OCI-M2 (cell line): ENCODE measurements around the gene POLR1G.

Experiments
- DNase-seq: peaks from one replicate; lab custom pipeline; 2025; ENCODE audit not compliant: unreplicated experiment; lab: John Stamatoyannopoulos, UW

Gene POLR1G

GRCh38 chr19:45444318-45445041 lies 38.0 kb downstream of the POLR1G start:
- no peak for DNase-seq

- no peak for DNase-seq
These were observed 38.7 kb downstream of the POLR1G start for GRCh38 chr19:45445139-45445538.

GRCh38 chr19:45446295-45446694 lies 39.9 kb downstream of the POLR1G start:
- no peak for DNase-seq

DNA sequence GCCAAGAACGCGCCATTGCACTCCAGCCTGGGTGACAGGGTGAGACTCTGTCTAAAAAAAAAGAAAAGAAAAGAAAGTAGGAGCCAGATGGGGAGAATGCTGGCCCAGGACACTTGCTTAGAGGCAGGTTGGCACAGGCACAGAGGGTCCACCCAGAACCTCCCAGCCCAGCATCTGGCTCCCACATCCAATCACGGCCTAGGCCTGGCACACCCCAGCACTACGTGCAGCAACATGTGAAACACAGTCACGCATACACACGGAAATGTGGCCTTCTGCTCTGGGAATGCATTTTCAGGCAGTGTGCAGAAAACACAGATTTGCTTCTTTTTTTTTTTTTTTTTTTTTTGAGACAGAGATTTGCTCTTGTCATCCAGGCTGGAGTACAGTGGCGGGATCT lies 40.5 kb downstream of the POLR1G start:
- DNase-seq: no peak

DNA sequence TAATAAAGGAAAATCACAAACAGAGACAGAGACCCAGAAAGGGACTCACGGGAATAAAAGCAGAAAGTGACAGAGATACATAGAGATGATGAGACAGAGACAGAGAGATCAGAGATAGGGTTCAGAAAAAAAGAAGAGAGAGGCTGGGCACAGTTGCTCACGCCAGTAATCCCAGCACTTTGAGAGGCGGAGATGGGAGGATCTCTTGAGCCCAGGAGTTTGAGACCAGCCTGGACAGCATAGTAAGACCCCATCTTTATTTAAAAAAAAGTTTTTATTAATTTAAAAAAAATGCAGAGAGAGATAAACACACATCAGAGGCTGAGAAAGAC lies 41.9 kb downstream of the POLR1G start:
- no peak for DNase-seq

DNA sequence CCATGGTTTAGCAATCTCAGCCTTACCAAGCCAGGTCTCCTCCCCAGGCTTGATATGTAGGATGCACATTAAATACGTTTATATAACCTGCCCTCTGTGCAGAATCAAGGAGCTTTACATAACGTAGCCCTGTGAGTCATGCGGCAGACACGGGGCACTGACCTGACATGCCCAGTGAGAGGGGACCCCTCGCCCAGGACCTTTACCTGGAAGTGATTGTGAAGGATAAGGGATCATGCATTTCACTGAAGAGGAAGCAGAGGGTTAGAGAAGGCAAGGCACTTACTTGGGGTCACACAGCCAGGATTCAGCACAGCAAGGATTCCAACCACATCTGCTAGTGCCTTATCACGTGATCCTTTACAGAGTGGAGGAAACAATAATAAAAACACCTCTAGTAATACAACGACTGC lies 42.4 kb downstream of the POLR1G start:
- DNase-seq: no peak

DNA sequence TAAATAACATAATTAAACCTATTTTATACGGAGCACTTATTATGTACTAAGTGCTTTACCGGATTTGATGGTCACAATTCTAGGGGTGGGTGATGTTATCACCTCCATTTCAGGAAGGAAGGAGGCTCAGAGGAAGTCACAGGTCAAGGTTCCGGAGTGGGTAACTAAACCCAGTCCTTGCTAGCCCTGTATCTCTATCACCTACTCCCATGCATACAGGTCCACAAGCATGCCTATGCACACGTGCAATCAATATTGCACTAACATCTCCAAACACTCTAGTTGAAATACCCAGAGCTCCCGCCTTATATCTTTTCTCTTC lies 43.5 kb downstream of the POLR1G start:
- DNase-seq: no peak

DNA sequence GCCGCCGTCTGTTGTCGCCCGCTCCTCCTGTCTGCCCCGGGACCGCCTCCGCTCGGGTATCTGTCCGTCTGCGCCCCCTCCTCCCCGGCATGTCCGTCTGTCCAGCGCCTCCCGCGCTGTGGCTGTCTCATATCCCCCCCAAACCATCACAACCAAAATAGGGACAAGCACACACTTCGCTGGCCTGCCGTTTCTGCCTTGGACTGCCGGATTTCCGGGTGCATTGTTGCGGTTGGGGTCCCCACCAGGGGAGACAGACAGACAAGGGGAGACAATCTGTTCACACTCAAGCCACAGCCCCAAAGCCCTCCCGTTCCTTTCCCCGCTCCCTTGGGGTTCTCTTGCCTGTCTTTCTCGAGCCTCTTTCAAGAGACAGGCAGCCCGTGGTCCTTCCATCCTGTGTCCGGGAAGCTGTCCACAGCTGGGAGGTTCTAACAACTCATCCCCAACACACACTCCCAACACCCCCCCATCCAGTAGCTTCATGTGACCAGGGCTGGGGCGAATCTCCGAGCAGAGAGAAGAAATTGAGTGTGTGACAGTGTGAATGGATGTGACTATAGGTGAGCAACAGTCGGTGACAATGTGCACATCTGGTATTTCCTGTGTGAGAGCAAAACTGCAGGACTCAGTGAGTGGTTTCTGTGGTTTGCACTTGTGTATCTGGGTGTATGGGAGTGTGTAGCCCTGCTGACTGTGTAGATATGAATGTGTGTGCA lies 44.8 kb downstream of the POLR1G start:
- DNase-seq: no peak

GRCh38 chr19:45451850-45452387 lies 45.5 kb downstream of the POLR1G start:
- DNase-seq: no peak

DNA sequence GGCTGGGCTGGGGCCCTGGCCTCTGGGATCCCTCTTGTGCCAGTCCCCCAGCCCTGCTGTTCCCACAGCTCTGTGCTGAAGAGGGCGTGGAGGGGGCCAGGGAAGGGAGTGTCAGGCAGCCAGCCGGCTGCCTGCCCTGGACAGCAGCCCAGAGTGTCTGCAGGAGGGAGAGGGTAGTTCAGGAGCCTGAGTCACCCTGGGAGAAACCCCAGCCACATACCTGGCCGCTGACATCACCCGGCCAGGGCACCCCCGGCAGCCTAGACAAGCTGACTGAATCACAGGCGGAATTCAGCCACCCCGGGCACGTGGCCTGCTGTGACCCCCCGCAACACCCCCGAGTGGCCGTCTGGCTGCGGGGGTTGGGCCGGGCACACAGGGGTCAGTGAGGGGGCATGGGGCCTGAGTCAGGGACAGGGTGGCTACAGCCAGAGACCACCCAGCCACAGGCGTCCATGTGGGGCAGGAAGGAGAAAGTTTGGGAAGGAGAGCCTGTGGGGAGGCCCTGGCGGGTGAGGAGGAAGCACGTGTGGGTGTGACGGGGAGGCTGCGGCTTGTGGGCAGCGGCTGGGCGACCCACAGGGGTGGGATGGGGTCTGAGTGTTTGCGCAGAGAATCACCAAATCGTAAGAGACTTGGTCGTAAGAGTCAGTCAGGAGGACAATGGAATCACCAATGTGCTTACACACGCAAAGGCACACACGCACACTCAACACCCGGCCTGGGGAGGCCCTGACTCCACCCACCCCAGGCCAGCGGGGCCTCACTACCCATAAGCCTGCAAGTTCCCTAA lies 49.5 kb downstream of the POLR1G start:
- no peak for DNase-seq

- DNase-seq: no peak
These were observed 50.0 kb downstream of the POLR1G start for GRCh38 chr19:45456500-45456815.

DNA sequence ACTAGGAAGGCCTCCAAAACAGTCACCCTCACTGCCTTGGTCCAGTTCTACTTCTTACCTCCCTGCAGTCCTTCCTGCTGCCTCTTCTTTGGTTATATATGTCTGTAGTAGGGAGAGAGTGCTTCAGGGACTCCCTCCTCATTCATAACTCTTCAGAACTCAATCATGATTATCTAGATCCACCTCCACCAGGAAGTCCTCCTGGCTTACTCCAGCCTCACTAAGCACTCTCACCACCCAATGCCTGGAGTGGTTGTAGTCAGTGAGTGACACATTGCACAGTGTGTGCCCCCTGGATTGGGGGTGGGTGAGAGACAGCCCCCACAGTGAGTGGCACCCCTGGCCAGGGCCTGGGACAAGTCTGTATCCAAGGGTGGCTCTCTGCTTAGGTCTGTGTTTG lies 51.3 kb downstream of the POLR1G start:
- no peak for DNase-seq
